HG02943 (cell line): ENCODE measurements around the gene COX10.
"Not testable (repeated sequence)": the region's sequence is repeated elsewhere in the genome, so short reads cannot be mapped to it uniquely, and the experiment has no call there.

ENCODE experiments used
- ATAC-seq: cut with Tn5 transposase; IDR thresholded peaks from one replicate; pipeline ENCODE4 v1.9.1; 2021; ENCODE audit warnings: mild to moderate bottlenecking, low read depth, moderate library complexity; ENCODE audit not compliant: unreplicated experiment

Gene COX10

GRCh38 chr17:14239271-14239670 is 170.0 kb downstream of the COX10 start:
- not testable (repeated sequence) for ATAC-seq

- ATAC-seq, result no peak
These were observed 175.7 kb downstream of the COX10 start for GRCh38 chr17:14245002-14245401.

- ATAC-seq, result no peak
These were observed 176.3 kb downstream of the COX10 start for GRCh38 chr17:14245629-14246028.
